ENCODE results near the gene MAJIN.

Gene MAJIN

GRCh38 chr11:64989416-64989815 lies 17.5 kb upstream of the MAJIN start:
- no peak for FAIRE-seq

DNA sequence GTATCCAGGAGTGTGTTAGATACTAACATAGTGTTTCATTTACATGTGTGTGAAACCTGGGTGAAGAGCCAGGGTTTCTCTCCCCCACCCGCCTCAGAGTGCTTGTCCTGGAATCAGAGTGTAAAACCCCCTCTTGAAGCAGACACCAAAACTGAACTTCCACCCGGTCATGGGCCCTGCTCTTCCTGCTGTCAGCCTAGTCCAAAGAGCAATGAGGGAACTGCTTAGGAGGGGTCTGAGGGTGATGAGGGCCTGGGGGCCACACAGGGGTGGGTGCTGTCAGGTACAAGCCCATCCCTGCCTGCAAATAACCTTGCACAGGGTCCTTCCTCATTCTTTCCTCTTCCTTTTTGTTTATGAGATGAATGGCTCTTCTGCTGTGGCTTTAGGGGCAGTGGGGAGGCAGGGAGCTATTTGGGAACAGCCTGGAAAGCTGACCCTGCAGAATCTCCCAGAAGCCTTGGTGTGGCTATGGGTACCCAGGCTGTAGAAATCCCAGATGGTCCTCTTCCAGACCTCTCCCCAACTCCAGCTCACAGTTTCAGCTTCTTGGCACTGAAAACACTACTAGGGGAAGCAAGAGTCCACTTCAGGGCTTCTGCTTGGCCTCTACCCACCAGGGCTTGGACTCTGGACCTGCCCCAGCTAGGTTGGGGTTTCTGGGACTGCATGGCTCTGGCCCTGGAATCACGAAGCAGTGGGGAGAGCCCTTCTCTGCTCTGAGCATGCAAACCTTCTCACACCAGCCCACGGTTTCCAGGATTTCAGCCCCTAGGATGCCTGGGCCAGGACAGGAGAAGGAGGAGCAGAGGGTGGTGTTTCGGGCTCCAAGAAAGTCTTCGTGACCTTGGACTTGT lies 16.3 kb upstream of the MAJIN start:
- no peak for FAIRE-seq

- FAIRE-seq, result peak; percentile 37
Observed at GRCh38 chr11:64983339-64983738, 11.4 kb upstream of the MAJIN start.

DNA sequence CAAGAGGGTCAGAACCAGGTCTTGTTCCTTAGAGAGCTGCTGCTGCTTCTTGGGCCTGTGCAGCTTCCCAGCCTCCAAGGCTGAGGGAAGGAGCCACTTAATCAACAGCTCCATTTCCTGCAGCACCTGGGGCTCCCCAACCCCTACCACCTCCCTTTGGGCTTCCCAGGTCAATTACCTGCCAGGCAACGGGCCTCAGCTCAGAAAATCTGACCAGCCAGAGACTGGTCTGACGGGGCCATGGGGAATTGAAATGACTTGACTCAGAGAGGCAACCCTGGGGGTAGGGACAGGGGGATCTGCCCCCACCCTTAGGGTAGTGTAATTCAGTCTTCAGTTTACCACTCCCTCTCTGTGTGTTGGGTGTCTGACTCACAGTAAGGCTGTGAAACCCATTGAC lies 4.7 kb upstream of the MAJIN start:
- no peak for FAIRE-seq

GRCh38 chr11:64974124-64974523 lies 2.2 kb upstream of the MAJIN start:
- FAIRE-seq, result no peak

DNA sequence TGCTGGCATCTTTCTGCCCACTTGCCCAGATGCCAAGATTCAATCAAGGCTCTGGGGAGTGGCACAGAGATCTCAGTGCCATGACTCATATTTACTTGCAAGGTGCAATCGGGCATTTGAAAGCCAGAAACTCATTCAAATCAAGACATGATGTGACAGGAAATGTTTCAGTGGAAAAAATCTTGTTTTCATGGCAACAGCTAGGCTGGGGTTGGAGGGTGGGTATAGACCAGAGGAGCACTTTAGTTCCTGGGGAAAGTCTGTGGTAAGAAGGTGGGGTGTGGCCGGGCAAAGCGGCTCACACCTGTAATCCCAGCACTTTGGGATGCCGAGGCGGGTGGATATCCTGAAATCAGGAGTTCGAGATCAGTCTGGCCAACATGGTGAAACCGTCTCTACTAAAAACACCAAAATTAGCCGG lies 1.2 kb downstream of the MAJIN start:
- FAIRE-seq, result no peak

DNA sequence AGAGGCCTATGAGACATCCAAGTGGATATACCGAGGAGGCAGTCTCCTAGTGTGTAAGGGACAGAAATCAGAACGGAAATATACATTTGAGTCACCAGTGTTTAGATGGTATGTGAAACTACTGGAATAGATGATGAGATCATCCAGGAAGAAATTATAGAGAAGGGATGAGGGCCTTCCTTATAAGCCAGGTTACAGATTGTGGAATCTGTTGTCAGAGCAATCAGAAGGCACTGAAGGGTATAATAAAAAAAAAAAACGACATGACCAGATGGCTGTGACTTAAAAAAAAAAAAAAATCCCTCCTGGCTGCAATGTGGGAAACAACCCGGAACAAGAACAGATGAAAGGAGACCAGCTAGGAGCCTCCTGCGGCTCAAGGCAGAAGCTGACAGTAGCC lies 2.7 kb downstream of the MAJIN start:
- no peak for FAIRE-seq

DNA sequence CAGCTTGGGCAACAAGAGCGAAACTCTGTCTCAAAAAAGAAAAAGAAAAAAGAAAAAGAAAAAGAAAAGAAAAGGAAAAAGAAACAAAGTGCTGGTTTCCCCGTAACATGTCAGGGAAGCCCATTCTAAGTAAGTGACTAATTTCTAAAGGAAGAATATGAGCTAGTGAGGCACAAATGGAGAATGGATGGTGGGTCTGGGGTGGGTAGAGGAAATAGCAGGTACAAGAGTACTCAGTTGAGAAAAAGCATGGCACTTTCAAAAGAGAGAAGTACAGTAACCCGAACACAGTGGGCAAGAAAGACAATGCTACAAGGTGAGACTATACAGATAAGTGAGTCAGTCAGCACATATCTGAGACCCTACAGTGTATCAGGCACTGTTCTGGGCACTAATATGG lies 4.5 kb downstream of the MAJIN start:
- FAIRE-seq, result no peak

DNA sequence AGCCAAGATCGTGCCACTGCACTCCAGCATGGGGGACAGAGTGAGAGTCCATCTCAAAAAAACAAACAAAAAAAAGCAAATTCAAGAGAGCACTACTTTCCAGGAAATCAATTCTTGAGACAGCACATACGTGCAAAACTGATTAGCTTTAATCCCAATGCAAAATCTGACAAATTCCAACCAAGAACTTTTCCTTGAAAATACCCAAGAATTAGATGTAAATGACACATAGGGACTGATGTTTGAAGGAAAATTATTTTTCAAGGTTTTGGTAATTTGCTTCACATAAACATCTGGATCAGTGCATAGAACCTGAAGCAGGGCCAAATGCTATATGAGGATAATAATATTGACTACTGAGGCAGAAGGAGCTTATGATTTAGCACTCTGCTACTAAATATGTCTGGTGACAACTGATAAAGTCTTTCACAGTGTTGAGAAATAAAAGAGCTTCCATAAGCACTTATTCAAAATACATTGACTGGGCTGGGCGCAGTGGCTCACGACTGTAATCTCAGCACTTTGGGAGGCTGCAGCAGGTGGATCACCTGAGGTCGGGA lies 8.8 kb downstream of the MAJIN start:
- no peak for FAIRE-seq

DNA sequence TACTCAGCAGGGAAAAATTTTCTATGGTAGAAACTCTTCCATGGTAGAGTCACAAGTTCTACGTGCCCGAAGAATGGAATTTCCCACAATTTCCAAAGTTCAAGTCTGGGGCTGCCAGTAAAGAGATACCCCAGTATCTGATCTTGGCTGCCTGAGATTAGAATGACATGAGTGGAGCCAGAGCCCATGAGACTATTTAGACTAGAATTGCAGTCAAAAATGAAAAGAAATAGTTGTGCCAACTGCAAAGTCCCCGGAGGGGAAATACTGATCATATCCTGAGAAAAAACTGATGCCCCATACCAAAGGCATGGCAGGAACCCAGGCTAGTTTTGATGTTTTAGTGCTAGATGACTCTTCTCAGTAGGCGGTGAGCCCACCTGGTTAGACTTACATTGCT lies 11.2 kb downstream of the MAJIN start:
- FAIRE-seq, result no peak

- FAIRE-seq, result no peak
Observed at GRCh38 chr11:64959498-64959897, 12.4 kb downstream of the MAJIN start.

- FAIRE-seq, result no peak
Observed at GRCh38 chr11:64954201-64954600, 17.7 kb downstream of the MAJIN start.

GRCh38 chr11:64951529-64951928 lies 20.4 kb downstream of the MAJIN start:
- no peak for FAIRE-seq

- FAIRE-seq, result no peak
Observed at GRCh38 chr11:64947208-64947814, 24.6 kb downstream of the MAJIN start.

DNA sequence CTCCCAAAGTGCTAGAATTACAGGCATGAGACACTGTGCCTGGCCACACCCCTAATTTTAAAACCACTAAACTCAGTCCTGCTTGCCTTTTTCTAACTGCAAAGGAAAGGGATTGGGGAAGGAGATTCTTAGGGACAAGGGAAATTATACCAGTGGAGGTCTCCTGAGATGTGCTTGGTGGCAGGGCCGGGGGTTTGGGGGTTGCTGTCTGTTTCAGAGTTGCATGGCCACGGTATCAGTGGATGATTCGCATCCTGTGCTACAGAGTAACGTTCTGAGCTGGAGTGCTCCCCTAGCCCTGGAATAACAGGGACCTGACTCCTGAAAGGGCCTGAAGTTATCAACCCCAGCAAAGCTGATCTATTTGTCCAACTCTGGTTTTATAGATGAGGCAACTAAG lies 35.4 kb downstream of the MAJIN start:
- FAIRE-seq, result no peak

DNA sequence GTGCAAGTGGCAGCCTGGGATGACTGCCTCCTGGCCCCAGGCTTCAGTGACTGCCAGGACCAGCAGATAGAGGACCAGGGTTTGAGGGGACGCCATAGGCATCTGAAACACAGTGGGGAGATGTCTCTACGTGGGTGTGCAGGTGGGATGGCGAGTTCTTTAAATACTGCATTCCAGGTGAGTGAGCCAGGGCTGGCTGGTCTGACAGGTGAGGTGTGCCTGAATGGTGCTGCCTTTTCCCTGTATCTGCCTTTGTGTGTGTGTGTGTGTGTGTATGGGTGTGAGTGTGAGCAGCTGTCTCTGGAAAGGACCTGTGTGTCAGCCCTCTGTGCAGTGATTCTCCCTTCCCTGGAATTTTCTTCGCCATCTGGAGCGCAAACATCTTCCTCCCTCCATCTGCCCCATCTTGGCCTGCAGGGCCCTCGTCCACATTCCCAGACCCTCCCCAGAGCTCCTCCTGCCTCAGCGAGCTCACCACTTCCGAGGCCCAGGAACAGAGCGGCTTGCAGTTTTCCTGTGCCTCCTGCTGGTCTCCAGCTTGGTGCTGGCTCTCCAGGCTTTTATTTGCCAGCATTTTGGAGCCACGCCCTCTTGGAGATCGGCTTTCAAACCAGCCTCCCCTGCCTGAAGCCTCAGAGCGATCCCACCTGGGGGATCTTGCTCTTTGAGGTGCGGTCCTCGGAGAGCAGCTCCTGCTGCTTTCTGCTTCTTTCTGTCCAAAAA lies 36.4 kb downstream of the MAJIN start, which contains the start of gene GPHA2:
Gene GPHA2 (minus strand): TSS at position 535 of the 723 bp plus-strand sequence. CDS start 433 bp downstream, at position 102.
- FAIRE-seq, result no peak

DNA sequence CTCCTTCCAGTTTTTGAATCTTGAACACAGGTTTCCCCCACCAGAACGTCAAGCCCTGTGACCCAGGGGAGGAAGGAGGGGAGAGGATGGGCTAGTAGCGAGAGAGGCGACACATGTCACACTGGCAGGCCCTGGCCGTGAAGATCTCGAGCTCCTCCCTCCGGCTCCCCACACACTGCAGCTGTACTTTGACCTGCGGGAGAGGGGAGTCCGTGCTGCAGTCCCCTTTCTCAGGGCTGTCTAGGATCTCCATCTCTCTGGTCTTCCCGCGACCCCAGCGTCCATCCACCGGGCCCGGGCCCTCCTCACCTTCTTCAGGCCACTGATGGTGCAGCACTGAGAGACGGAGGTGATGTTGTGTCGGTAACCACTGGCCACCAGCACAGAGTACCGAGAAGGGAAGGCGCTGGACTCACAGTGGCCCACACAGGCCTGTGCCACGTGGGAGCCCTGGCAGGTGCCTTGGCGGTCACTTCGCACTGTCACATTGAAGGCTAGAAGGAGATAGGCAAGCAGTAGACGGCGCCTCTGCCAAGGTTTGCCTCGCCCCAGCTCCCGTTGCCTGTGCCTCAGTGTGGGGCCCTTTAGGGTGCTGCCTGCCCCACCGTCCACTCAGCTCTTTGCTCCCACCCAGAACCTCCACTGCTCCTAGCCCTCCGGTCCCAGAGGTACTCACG lies 37.1 kb downstream of the MAJIN start:
- no peak for FAIRE-seq

DNA sequence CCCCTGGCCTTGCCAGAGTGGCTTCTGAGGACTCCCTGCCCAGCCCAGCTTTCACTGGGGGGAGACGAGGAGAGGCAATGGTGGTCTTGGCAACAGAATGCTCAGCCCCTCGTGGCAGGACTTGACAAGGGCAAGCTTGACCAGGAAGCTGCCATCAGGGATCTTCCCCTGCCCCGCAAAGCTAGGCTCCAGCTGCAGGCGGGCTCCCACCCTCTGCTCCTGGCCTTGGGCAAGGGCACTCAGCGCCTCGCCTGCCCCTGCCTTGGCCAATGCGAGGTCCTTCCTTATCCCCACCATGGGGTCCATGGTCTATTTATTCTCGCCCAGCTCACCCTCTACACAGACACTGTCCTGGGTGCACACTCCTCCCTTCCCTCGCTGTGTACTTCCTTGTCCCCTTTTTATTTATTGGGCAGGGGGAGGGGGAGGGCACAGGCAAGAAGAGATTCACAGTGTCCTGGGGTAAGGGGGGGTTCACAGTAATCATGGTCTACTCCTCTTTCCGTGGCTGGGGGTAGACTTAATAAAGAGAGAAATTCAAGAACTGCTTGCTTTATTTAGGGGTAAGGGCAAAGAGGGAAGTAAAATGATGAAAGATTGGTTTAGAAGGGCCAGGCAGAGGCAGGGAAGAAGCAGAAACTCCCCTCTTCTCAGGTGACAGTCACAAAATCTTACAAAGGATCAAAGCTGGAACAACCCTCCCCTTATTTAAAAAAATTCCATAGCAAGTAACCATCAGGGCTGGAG lies 37.8 kb downstream of the MAJIN start:
- FAIRE-seq, result no peak

DNA sequence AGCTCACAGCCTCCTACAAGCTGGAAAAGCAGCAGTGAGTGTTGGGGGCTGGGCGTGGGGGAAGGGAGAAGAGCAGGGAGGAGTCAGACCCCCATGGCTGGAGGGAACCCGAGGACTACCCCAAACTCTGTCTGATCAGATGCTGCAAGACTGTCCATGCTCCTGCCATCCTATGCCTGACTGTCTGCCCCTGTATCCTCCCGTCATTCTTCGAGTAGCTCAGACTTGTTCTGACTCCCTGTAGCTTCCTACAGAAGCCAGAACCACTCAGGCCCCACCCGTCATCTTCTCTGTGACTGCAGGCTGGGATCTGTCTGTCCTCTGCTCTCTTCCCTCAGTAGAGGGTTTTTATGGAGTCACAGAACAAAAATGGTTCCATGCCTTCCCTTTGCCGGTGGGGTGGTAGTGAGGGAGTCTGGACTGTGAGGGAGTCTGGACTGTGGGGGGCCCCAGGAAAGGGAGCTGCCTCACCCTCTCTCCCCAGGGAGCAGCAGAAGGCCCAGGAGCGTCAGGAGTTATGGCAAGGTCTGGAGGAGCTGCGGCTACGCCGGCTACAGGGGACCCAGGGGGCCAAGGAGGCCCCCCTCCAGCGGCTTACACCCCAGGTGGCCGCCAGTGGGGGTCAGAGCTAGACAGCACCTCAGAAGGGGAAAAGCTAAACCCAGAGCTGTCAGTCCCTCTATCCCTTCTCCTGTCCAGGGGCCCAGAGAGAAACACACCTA lies 38.5 kb downstream of the MAJIN start:
- no peak for FAIRE-seq

DNA sequence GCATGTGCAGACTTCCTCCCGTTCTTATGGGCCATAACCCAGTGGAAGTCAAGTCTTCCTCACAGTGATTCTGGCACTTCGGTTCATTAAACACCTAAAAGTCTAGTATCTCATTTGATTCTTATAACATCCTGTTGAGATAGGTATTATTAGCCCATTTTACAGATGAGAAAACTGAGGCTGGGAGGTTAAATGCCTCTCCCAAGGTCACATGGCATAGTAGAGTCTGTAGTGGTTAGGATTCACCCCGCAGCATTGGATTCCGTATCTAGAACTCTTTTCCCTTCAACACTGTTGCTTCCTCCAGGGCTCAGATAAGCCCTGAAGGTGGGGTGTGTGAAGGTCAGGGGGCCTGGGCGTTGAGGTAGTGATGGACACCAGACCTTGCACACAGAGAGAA lies 39.6 kb downstream of the MAJIN start:
- FAIRE-seq, result no peak

- no peak for FAIRE-seq
Observed at GRCh38 chr11:64931290-64931689, 40.6 kb downstream of the MAJIN start.

Data from endometrium (tissue), 2 donors.